GM12865 (cell line): ENCODE results near the gene RAC2.
A peak's percentile ranks its signal among the peaks of the same experiment; 100 is the strongest.
"Not testable (repeated sequence)": the region's sequence is repeated elsewhere in the genome, so short reads cannot be mapped to it uniquely, and the experiment has no call there.

Source experiments
- DNase-seq: peaks from one replicate; pipeline ENCODE4 v3.0.0; 2010; ENCODE audit warnings: low read depth
- H3K4me3 ChIP-seq: 2 replicates; pipeline ENCODE4 v1.5.1; 2011; ENCODE audit warnings: mild to moderate bottlenecking, low read depth, low read length, control low read depth
- CTCF ChIP-seq: IDR thresholded peaks from 2 replicates; pipeline ENCODE4 v1.5.1; 2011; ENCODE audit warnings: low read length, control low read depth, low read depth, inconsistent platforms; ENCODE audit not compliant: insufficient read depth; ENCODE audit errors: missing control alignments

The RAC2 gene

GRCh38 chr22:37203354-37204044, 40.6 kb downstream of the RAC2 start:
- DNase-seq, result no peak
- TF ChIP-seq CTCF, result no peak

GRCh38 chr22:37202716-37203115, 41.4 kb downstream of the RAC2 start:
- no peak overlapping the region for H3K4me3 ChIP-seq
- no peak for TF ChIP-seq CTCF
- no peak for DNase-seq

More at GRCh38 chr22:37203354-37204044, 40.6 kb downstream of the RAC2 start:
- no peak overlapping the region for H3K4me3 ChIP-seq

GRCh38 chr22:37202001-37202555, 42.0 kb downstream of the RAC2 start:
- no peak for TF ChIP-seq CTCF
- no peak overlapping the region for H3K4me3 ChIP-seq
- no peak for DNase-seq

- not testable (repeated sequence) for DNase-seq, H3K4me3 ChIP-seq
Observed at GRCh38 chr22:37201443-37201820, 42.6 kb downstream of the RAC2 start.

GRCh38 chr22:37199760-37200108, 44.3 kb downstream of the RAC2 start:
- peak overlapping the region; percentile 33 for H3K4me3 ChIP-seq

GRCh38 chr22:37199103-37199759, 44.8 kb downstream of the RAC2 start:
- peak overlapping the region; percentile 82 for H3K4me3 ChIP-seq
- peak; percentile 99 for DNase-seq
- TF ChIP-seq CTCF, result peak; percentile 96

More at GRCh38 chr22:37199760-37200108, 44.3 kb downstream of the RAC2 start:
- DNase-seq, result no peak
- no peak for TF ChIP-seq CTCF

- H3K4me3 ChIP-seq, result peak overlapping the region; percentile 82
- peak; percentile 85 for TF ChIP-seq CTCF
- peak; percentile 89 for DNase-seq
Observed at GRCh38 chr22:37198258-37199102, 45.6 kb downstream of the RAC2 start.
